ENCODE results near the gene LRRC8B.

GRCh38 chr1:89476072-89476471 lies 48.6 kb upstream of the LRRC8B start:
- TF ChIP-seq, protein P1, sequence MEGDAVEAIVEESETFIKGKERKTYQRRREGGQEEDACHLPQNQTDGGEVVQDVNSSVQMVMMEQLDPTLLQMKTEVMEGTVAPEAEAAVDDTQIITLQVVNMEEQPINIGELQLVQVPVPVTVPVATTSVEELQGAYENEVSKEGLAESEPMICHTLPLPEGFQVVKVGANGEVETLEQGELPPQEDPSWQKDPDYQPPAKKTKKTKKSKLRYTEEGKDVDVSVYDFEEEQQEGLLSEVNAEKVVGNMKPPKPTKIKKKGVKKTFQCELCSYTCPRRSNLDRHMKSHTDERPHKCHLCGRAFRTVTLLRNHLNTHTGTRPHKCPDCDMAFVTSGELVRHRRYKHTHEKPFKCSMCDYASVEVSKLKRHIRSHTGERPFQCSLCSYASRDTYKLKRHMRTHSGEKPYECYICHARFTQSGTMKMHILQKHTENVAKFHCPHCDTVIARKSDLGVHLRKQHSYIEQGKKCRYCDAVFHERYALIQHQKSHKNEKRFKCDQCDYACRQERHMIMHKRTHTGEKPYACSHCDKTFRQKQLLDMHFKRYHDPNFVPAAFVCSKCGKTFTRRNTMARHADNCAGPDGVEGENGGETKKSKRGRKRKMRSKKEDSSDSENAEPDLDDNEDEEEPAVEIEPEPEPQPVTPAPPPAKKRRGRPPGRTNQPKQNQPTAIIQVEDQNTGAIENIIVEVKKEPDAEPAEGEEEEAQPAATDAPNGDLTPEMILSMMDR (IDR thresholded peaks at IDR 0.05) = no peak
- no peak for TF ChIP-seq POLR2A (IDR thresholded peaks at IDR 0.05)
- TF ChIP-seq POLR2AphosphoS5 (IDR thresholded peaks at IDR 0.05; ENCODE audit: insufficient read depth in 1 of 2, low read depth in 1 of 2) = no peak
